Heart left ventricle (tissue), 16 donors: Measurements from ENCODE around the gene ELF4. TPM values are rescaled to one million over a fixed set of nuclear protein-coding genes. Genes with fewer than 3 reads are reported as not detected.

Experiments used
- ATAC-seq, 4 donors: fragments of 200-7000 bp; cut with Tn5 transposase; one replicate each; pipeline ENCODE4 v1.9.1; 2020 to 2022; ENCODE audit warnings: moderate library complexity in 4 of 4, mild to moderate bottlenecking in 3 of 4, moderate number of reproducible peaks in 1 of 4
- DNase-seq, 5 donors: peaks; one replicate each; pipeline ENCODE4 v3.0.0-alpha.2; 2020
- H3K27ac ChIP-seq, 12 donors: fragments of 200-600 bp; sonication (generic) in 4 of 12; one replicate each; pipeline versions ENCODE4 v1.5.0 to v1.8.0; 2016 to 2022; ENCODE audit warnings: mild to moderate bottlenecking in 2 of 12
- H3K27me3 ChIP-seq, 9 donors: fragments of 200-600 bp; sonication (generic) in 2 of 9; one replicate each; pipeline versions ENCODE4 v1.5.1 to v1.8.0; 2016 to 2022; ENCODE audit warnings: mild to moderate bottlenecking in 3 of 9
- H3K36me3 ChIP-seq, 9 donors: fragments of 200-600 bp; sonication (generic) in 2 of 9; one replicate each; pipeline versions ENCODE4 v1.5.0 to v1.8.0; 2018 to 2022; ENCODE audit warnings: mild to moderate bottlenecking in 2 of 9
- H3K4me1 ChIP-seq, 12 donors: fragments of 200-600 bp; sonication (generic) in 4 of 12; one replicate each; pipeline versions ENCODE4 v1.5.0 to v1.8.0; 2016 to 2022; ENCODE audit warnings: mild to moderate bottlenecking in 3 of 12
- H3K4me3 ChIP-seq, 12 donors: fragments of 200-600 bp; sonication (generic) in 4 of 12; one replicate each; pipeline versions ENCODE4 v1.5.0 to v1.8.0; 2017 to 2022; ENCODE audit warnings: mild to moderate bottlenecking in 9 of 12, moderate library complexity in 4 of 12
- H3K9me3 ChIP-seq, 12 donors: fragments of 200-600 bp; sonication (generic) in 4 of 12; one replicate each; pipeline versions ENCODE4 v1.5.0 to v1.8.0; 2016 to 2022; ENCODE audit warnings: mild to moderate bottlenecking in 1 of 12
- POLR2A ChIP-seq, 2 donors: fragments of 450-650 bp; IDR thresholded peaks; one replicate each; pipeline ENCODE4 v1.6.1; 2017; ENCODE audit warnings: antibody characterized with exemption in 2 of 2, mild to moderate bottlenecking in 2 of 2, moderate library complexity in 2 of 2
- WGBS, 4 donors: extraction: QIAGEN DNeasy Blood & Tissue Kit in 2 of 4; methylation state at CpG; one replicate each; pipeline versions ENCODE4 v1.1.5 to v1.1.7; 2013 to 2018; 5-methylcytosine and 5-hydroxymethylcytosine counted together
- intact Hi-C, 10 donors: fragments of 100-400 bp; cut with DNase I; formaldehyde crosslinking; loops; one replicate each; pipeline versions ENCODE4 v1.11.1 to v1.14.2; 2022
- polyA plus RNA-seq, 2 donors: library from polyadenylated mRNA; stranded (reverse); fragments of 200-250 nt; gene quantifications; one replicate each; pipeline ENCODE4 v1.2.3, GENCODE V29; 2013
- total RNA-seq, 9 donors: library from RNA; depleted of rRNA in 2 of 9; stranded (reverse); fragments of >200 nt in 2 of 9; fragmentation: NEBNext Ultra II Directional in 3 of 9; extraction: Animal tissue kit (Norgen Biotek cat#: 25700) in 3 of 9; gene quantifications; one replicate each; pipeline versions ENCODE4 v1.1.0 to v1.2.4, GENCODE V29; 2016 to 2023
- TF ChIP-seq, protein P1 (sequence below), 12 donors: fragments of 200-600 bp; sonication (generic) in 4 of 12; IDR thresholded peaks; one replicate each; pipeline versions ENCODE4 v1.5.0 to v1.8.0; 2018 to 2022; ENCODE audit warnings: antibody characterized with exemption in 12 of 12, mild to moderate bottlenecking in 5 of 12
- donor health status: ischemic (EF 13 %, LVEDD 7.1; RV severe dilation, severe dysfunction).
- donor health status: healthy with polysubstance abuse.
- donor health status: DM: no; HTN: yes; CAD: no.
- donor health status: DM: no; HTN: no; CAD: no.
- donor health status: ischemic (EF 25% LVEDD 6.9; RV normal size, moderate dysfunction).
- donor health status: ischemic (EF 25% LVEDD 5.7; RV mildly dilated, moderate dysfunction).
- donor health status: healthy.
- donor health status: DM: yes; HTN: yes; CAD: no.
- donor health status: ischemic (EF 35%, LVEDD 5.7; RV mildly dilated, moderate dysfunction).
- donor health status: nonischemic (EF 11% LVEDD 7.7; RV severe dilation, severe dysfunction).
- donor health status: DM: yes; HTN: yes; CAD: no.
- donor health status: PGD.
- donor health status: ischemic (EF 29% LVEDD 5.4; RV normal size, mild dysfunction).
- donor health status: nonischemic (EF 23%, LVEDD 6.1; RV moderate dilation, normal function).

Gene ELF4
- total and polyA plus RNA-seq, 11 donors, result 1.3 to 13.7 (median 3.2) TPM

DNA sequence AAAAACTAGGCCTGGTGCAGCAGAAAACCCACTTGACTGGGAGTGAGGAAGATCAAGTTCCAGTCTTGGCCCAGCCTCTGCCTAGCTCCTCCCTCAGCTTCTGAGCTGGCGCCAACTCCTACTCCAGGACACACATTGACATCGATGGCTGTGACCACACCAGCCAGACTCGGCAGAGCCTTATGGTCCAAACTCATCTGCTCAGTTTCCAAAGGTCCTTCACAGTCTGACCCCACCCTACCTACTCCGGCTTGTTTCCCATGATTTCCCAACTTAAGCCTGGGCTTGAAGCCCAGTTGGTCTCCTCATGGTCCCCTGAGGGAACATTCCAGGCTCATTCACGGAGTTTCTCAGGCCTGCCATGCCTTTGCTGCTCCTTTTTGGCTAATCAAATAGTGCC lies 10.1 kb downstream of the ELF4 start:
- H3K27me3 ChIP-seq, result peaks cover 0 to 2% (median 0%) of the 10 kb centered on the region in 9 donors
- DNase-seq (peak; percentile 35 to 74 (median 70)), ATAC-seq (peak; percentile 67 to 94 (median 86))
- peak overlapping the region in 9 of 12 donors; percentile 10 to 68 (median 27) for H3K27ac ChIP-seq
- H3K4me3 ChIP-seq, result no peak overlapping the region
- no peaks in the 10 kb centered on the region for H3K9me3 ChIP-seq
- 34 to 54% (median 52%) methylated on average over 5 of the region's 5 CpGs for WGBS, 4 donors
- intact Hi-C loops, result no loop called here
- H3K4me1 ChIP-seq, result peaks cover 0 to 42% (median 14%) of the 10 kb centered on the region in 12 donors
- no peaks in the 10 kb centered on the region for H3K36me3 ChIP-seq
- TF ChIP-seq POLR2A (IDR thresholded peaks at IDR 0.05), result no peak
- TF ChIP-seq, protein P1, sequence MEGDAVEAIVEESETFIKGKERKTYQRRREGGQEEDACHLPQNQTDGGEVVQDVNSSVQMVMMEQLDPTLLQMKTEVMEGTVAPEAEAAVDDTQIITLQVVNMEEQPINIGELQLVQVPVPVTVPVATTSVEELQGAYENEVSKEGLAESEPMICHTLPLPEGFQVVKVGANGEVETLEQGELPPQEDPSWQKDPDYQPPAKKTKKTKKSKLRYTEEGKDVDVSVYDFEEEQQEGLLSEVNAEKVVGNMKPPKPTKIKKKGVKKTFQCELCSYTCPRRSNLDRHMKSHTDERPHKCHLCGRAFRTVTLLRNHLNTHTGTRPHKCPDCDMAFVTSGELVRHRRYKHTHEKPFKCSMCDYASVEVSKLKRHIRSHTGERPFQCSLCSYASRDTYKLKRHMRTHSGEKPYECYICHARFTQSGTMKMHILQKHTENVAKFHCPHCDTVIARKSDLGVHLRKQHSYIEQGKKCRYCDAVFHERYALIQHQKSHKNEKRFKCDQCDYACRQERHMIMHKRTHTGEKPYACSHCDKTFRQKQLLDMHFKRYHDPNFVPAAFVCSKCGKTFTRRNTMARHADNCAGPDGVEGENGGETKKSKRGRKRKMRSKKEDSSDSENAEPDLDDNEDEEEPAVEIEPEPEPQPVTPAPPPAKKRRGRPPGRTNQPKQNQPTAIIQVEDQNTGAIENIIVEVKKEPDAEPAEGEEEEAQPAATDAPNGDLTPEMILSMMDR (IDR thresholded peaks at IDR 0.05), result no peak

DNA sequence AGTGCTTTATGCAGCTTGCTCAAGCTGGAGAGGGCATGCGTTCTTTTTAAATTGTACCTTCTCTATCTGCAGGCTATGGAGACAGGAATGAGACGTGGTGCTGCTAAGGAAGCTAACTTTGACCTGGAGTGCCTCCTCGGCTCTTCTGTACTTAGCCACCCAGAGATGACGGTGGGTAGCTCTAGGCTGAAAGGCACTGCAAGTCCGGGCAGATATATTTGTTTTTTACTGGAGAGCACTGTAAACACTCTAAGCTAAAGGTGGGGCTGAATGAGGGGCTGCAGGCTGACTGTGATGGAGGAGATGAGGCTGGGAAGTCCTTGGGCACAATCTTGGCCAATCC lies 12.1 kb downstream of the ELF4 start:
- H3K9me3 ChIP-seq, result no peaks in the 10 kb centered on the region
- intact Hi-C loops, result no loop called here
- H3K4me3 ChIP-seq, result no peak overlapping the region
- ATAC-seq (no peak), DNase-seq (no peak)
- WGBS, 4 donors, result 60 to 80% (median 71%) methylated on average over 5 of the region's 5 CpGs
- H3K36me3 ChIP-seq, result no peaks in the 10 kb centered on the region
- peaks cover 0 to 39% (median 14%) of the 10 kb centered on the region in 12 donors for H3K4me1 ChIP-seq
- no peak for TF ChIP-seq POLR2A (IDR thresholded peaks at IDR 0.05)
- TF ChIP-seq, protein P1 (IDR thresholded peaks at IDR 0.05), result no peak
- peak overlapping the region in 3 of 12 donors; percentile 18 to 64 (median 24) for H3K27ac ChIP-seq
- no peaks in the 10 kb centered on the region for H3K27me3 ChIP-seq

DNA sequence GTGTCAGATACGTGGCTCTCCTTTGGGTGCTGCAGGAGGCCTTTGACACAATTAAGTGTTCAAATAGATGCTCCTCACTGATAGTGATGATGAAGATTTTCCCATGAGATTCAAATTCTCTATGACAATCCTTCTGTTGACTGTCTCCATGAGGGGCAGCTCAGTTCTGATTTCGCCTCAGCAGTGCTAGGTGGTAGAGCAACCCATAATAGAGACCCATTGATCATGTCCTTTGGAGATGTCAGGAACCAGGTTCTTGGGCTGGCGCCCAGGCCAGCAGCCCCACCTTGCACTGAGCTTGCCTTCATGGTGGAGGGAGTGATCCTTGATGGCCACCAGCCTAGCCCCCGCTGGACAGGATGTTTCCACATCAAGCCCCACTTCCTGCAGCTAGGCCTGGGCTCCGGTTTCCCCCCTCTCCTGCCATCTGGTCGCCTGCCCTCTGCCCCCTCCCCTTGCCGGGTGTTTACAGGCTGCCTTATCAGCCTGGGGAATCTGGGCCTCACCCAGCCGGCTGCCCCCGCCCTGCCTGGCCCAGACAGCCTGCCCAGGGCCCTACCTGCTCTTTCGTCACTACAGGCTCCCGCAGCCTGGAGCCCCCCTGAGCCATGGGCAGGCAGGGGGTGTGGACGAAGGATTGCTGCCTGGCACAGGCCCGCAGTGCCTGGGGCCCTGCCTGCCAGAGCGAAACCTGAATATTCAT lies 12.6 kb downstream of the ELF4 start:
- Histone ChIP-seq H3K4me3 (no peak overlapping the region), H3K4me1 (peaks cover 0 to 44% (median 14%) of the 10 kb centered on the region in 12 donors), H3K27ac (peak overlapping the region in 3 of 12 donors; percentile 18 to 64 (median 24)), H3K9me3 (no peaks in the 10 kb centered on the region), H3K27me3 (no peaks in the 10 kb centered on the region), H3K36me3 (no peaks in the 10 kb centered on the region)
- 60 to 74% (median 67%) methylated on average over 10 to 14 of the region's 14 CpGs for WGBS, 4 donors
- DNase-seq, result peak in 1 of 5 donors; percentile 38
- ATAC-seq, result peak in 3 of 4 donors; percentile 22 to 63 (median 35)
- TF ChIP-seq, protein P1 (IDR thresholded peaks at IDR 0.05), result no peak
- TF ChIP-seq POLR2A (IDR thresholded peaks at IDR 0.05), result no peak
- intact Hi-C loops, result no loop called here

DNA sequence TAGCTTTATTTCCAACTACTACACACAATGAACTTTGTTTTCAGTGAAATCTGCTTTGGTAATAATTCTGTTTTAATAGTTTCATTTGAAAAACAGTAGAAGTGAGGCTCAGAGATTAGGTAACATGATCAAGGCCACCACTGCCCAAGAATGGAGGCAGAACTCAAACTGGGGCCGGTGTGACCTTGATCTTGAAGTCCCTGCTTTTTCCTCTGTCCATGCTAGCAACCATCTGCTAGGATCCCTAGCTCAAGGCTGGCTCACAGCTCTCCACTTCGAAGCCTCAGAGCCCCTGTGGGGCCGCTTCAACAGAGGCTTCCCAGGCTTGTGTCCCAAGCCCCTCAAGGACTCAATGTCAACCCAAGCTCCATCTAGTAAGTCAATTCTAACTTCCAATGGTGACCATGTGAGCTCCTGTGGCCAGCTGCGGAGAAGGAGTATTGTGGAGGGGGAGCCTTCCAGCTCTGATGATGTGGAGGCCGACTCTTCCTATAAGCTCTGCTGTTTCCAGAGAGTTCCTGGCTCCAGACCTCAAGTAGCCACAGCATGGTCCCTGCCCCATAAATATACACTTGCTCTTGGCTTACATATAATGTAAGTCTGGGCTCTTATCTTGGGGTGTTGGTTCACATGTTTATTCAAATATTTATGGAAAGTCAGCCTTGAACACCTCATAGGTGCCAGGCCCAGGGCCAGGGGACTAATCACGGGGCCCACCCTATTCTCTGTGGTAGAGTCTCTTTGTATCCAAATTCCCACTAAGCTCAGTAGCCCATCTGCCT lies 14.9 kb downstream of the ELF4 start:
- TF ChIP-seq POLR2A (IDR thresholded peaks at IDR 0.05), result no peak
- TF ChIP-seq, protein P1 (IDR thresholded peaks at IDR 0.05), result no peak
- ATAC-seq (no peak), DNase-seq (peak in 1 of 5 donors; percentile 3)
- Histone ChIP-seq H3K4me1 (peaks cover 0 to 53% (median 14%) of the 10 kb centered on the region in 12 donors), H3K36me3 (no peaks in the 10 kb centered on the region), H3K4me3 (no peak overlapping the region), H3K9me3 (no peaks in the 10 kb centered on the region), H3K27me3 (no peaks in the 10 kb centered on the region), H3K27ac (no peak overlapping the region)
- intact Hi-C loops, result no loop called here
- 76 to 92% (median 85%) methylated on average over 6 of the region's 6 CpGs for WGBS, 4 donors
